ENCODE results near the gene CLSTN2. TPM values are rescaled to one million over a fixed set of nuclear protein-coding genes. Genes with fewer than 3 reads are reported as not detected.

The CLSTN2 gene
- total RNA-seq, 1 donor from 2014 or later: 80.9 TPM

DNA sequence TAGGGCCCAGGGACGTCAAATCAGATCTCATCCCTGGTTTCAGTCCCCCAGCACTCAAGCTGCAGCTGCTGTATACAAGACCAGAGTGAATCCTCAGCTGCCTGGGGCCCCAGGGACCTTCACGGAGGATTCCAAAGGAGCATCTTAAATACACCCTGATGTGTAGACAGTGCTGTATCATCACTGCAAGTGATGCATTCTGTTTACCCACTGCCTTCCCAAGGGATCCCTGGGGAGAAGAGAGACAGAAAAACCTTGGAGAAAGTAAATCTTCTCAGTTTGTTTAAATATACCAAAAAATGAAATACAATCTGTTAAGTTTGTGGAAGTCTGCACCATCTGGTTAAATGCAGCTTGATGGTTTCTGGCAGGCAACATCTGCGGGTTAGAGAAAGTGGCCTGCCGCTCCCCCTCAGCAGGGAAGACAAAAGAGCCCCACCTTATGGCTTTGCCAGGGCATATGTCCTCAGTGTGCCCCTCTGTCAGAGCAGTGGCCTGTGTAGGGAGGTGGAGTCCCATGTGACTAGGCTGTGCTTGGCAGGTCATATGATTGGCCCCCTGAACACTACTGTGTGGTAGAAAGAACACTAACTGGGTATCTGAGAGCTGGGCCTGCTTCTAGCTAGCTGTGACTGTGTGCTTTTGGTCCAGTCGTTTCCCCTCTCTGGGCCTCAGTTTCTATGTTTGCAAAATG is 520.7 kb downstream of the CLSTN2 start:
- Histone ChIP-seq H3K36me3 (ENCODE audit: insufficient read depth, low read length) (no peaks in the 10 kb centered on the region), H3K4me2 (ENCODE audit: low read length) (no peak overlapping the region), H3K27me3 (ENCODE audit: insufficient read depth, low read length) (peaks cover 2% of the 10 kb centered on the region), H3K4me3 (ENCODE audit: insufficient read depth, low read depth, low read length) (no peak overlapping the region), H3K79me2 (ENCODE audit: insufficient read depth, low read length) (no peaks in the 10 kb centered on the region), H3K4me1 (ENCODE audit: insufficient read depth, low read length) (no peaks in the 10 kb centered on the region), H3K9me3 (ENCODE audit: insufficient read depth, low read depth, low read length) (no peaks in the 10 kb centered on the region), H4K20me1 (ENCODE audit: insufficient read depth, low read length) (no peaks in the 10 kb centered on the region), H2AFZ (ENCODE audit: low read depth, low read length) (no peak overlapping the region), H3K9ac (ENCODE audit: low read length) (no peak overlapping the region), H3K27ac (ENCODE audit: low read depth, low read length) (no peak overlapping the region)
- Mint-ChIP-seq H3K36me3 (ENCODE audit: low read depth, unreplicated experiment) (peaks cover 14% of the 10 kb centered on the region), H3K4me3 (ENCODE audit: unreplicated experiment) (no peak overlapping the region), H3K27ac (ENCODE audit: unreplicated experiment) (no peak overlapping the region), H3K4me1 (ENCODE audit: low read depth, unreplicated experiment) (no peaks in the 10 kb centered on the region), H3K9me3 (ENCODE audit: unreplicated experiment) (no peaks in the 10 kb centered on the region), H3K27me3 (ENCODE audit: low read depth, unreplicated experiment) (no peaks in the 10 kb centered on the region)
- DNase-seq (ENCODE audit: low read depth): no peak
- FAIRE-seq: no peak
- TF ChIP-seq, protein P1, sequence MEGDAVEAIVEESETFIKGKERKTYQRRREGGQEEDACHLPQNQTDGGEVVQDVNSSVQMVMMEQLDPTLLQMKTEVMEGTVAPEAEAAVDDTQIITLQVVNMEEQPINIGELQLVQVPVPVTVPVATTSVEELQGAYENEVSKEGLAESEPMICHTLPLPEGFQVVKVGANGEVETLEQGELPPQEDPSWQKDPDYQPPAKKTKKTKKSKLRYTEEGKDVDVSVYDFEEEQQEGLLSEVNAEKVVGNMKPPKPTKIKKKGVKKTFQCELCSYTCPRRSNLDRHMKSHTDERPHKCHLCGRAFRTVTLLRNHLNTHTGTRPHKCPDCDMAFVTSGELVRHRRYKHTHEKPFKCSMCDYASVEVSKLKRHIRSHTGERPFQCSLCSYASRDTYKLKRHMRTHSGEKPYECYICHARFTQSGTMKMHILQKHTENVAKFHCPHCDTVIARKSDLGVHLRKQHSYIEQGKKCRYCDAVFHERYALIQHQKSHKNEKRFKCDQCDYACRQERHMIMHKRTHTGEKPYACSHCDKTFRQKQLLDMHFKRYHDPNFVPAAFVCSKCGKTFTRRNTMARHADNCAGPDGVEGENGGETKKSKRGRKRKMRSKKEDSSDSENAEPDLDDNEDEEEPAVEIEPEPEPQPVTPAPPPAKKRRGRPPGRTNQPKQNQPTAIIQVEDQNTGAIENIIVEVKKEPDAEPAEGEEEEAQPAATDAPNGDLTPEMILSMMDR (IDR thresholded peaks at IDR 0.05; ENCODE audit: insufficient read depth, low read depth, low read length): no peak
- TF ChIP-seq EZH2 (IDR thresholded peaks at IDR 0.05; ENCODE audit: insufficient read depth, low read length): no peak

DNA sequence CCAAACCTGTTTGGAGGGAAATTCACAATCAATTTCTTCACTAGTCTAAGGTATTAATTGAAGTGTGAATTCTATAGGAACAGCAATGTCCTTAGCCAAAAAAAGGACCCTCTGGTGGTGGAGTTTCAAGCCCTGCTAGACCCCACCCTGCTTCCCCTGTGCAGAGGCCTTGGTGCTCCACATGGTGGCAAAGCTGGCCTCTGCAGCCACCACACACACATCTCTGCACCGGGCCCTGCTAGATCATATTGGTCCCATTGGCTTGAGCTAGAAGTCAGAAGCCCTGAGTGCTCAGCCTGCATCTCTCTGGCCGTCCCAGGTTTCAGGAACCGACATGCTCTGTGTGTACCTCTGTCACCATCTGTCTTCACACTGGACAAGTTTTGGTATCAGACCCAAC is 522.0 kb downstream of the CLSTN2 start:
- no peak for DNase-seq (ENCODE audit: low read depth)
- Mint-ChIP-seq H3K27me3 (ENCODE audit: low read depth, unreplicated experiment) (no peaks in the 10 kb centered on the region), H3K4me1 (ENCODE audit: low read depth, unreplicated experiment) (no peaks in the 10 kb centered on the region), H3K9me3 (ENCODE audit: unreplicated experiment) (no peaks in the 10 kb centered on the region), H3K36me3 (ENCODE audit: low read depth, unreplicated experiment) (peaks cover 11% of the 10 kb centered on the region), H3K4me3 (ENCODE audit: unreplicated experiment) (no peak overlapping the region), H3K27ac (ENCODE audit: unreplicated experiment) (no peak overlapping the region)
- Histone ChIP-seq H3K4me1 (ENCODE audit: insufficient read depth, low read length) (no peaks in the 10 kb centered on the region), H4K20me1 (ENCODE audit: insufficient read depth, low read length) (no peaks in the 10 kb centered on the region), H3K4me2 (ENCODE audit: low read length) (no peak overlapping the region), H2AFZ (ENCODE audit: low read depth, low read length) (no peak overlapping the region), H3K79me2 (ENCODE audit: insufficient read depth, low read length) (no peaks in the 10 kb centered on the region), H3K36me3 (ENCODE audit: insufficient read depth, low read length) (no peaks in the 10 kb centered on the region), H3K4me3 (ENCODE audit: insufficient read depth, low read depth, low read length) (no peak overlapping the region), H3K9me3 (ENCODE audit: insufficient read depth, low read depth, low read length) (no peaks in the 10 kb centered on the region), H3K27me3 (ENCODE audit: insufficient read depth, low read length) (peaks cover 2% of the 10 kb centered on the region), H3K27ac (ENCODE audit: low read depth, low read length) (no peak overlapping the region), H3K9ac (ENCODE audit: low read length) (no peak overlapping the region)
- FAIRE-seq: no peak
- TF ChIP-seq, protein P1 (IDR thresholded peaks at IDR 0.05; ENCODE audit: insufficient read depth, low read depth, low read length): no peak
- no peak for TF ChIP-seq EZH2 (IDR thresholded peaks at IDR 0.05; ENCODE audit: insufficient read depth, low read length)

DNA sequence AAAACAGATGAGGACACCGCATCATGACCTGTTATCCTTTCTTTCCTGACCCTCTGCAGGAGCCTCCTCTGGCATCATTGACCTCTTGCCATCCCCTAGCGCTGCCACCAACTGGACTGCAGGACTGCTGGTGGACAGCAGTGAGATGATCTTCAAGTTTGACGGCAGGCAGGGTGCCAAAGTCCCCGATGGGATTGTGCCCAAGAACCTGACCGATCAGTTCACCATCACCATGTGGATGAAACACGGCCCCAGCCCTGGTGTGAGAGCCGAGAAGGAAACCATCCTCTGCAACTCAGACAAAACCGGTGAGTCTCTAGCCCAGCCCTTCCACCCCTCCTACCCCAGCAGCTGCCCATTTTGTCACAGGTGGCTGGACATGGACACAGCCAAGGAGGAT is 524.5 kb downstream of the CLSTN2 start:
- H3K36me3 ChIP-seq (ENCODE audit: insufficient read depth, low read length): no peaks in the 10 kb centered on the region
- H3K9ac ChIP-seq (ENCODE audit: low read length): no peak overlapping the region
- no peaks in the 10 kb centered on the region for H3K4me1 ChIP-seq (ENCODE audit: insufficient read depth, low read length)
- no peak overlapping the region for H2AFZ ChIP-seq (ENCODE audit: low read depth, low read length)
- H3K9me3 Mint-ChIP-seq (ENCODE audit: unreplicated experiment): no peaks in the 10 kb centered on the region
- peaks cover 2% of the 10 kb centered on the region for H3K27me3 ChIP-seq (ENCODE audit: insufficient read depth, low read length)
- H3K27ac Mint-ChIP-seq (ENCODE audit: unreplicated experiment): no peak overlapping the region
- peaks cover 9% of the 10 kb centered on the region for H3K36me3 Mint-ChIP-seq (ENCODE audit: low read depth, unreplicated experiment)
- H3K27me3 Mint-ChIP-seq (ENCODE audit: low read depth, unreplicated experiment): no peaks in the 10 kb centered on the region
- no peak overlapping the region for H3K4me3 ChIP-seq (ENCODE audit: insufficient read depth, low read depth, low read length)
- FAIRE-seq (no peak), DNase-seq (ENCODE audit: low read depth) (no peak)
- no peak overlapping the region for H3K4me3 Mint-ChIP-seq (ENCODE audit: unreplicated experiment)
- no peaks in the 10 kb centered on the region for H4K20me1 ChIP-seq (ENCODE audit: insufficient read depth, low read length)
- no peaks in the 10 kb centered on the region for H3K9me3 ChIP-seq (ENCODE audit: insufficient read depth, low read depth, low read length)
- no peak overlapping the region for H3K27ac ChIP-seq (ENCODE audit: low read depth, low read length)
- H3K4me2 ChIP-seq (ENCODE audit: low read length): no peak overlapping the region
- TF ChIP-seq EZH2 (IDR thresholded peaks at IDR 0.05; ENCODE audit: insufficient read depth, low read length): no peak
- TF ChIP-seq, protein P1 (IDR thresholded peaks at IDR 0.05; ENCODE audit: insufficient read depth, low read depth, low read length): no peak
- H3K4me1 Mint-ChIP-seq (ENCODE audit: low read depth, unreplicated experiment): peaks cover 4% of the 10 kb centered on the region
- no peaks in the 10 kb centered on the region for H3K79me2 ChIP-seq (ENCODE audit: insufficient read depth, low read length)
